Esophagus squamous epithelium (tissue), 4 donors: ENCODE measurements around the gene SKAP1.

ENCODE experiments used
- CTCF ChIP-seq, 6 experiments: fragments of 450-650 bp in 4 of 6; fragments of 200-600 bp in 2 of 6; sonication (generic) in 2 of 6; IDR thresholded peaks; one replicate each; pipeline ENCODE4 v1.5.1; 2016 to 2019; ENCODE audit warnings: antibody characterized with exemption in 6 of 6, mild to moderate bottlenecking in 4 of 6, moderate library complexity in 4 of 6
- POLR2A ChIP-seq, 4 donors: fragments of 450-650 bp; IDR thresholded peaks; one replicate each; pipeline ENCODE4 v1.6.1; 2017; ENCODE audit warnings: antibody characterized with exemption in 4 of 4, mild to moderate bottlenecking in 4 of 4, moderate library complexity in 3 of 4

- TF ChIP-seq CTCF (IDR thresholded peaks at IDR 0.05) (no peak), POLR2A (IDR thresholded peaks at IDR 0.05) (no peak)
Observed at GRCh38 chr17:48330421-48330820, 99.6 kb downstream of the SKAP1 start.
